Ovary (tissue), 9 donors: ENCODE data around the gene TBC1D25. TPM values are rescaled to one million over a fixed set of nuclear protein-coding genes. Genes with fewer than 3 reads are reported as not detected.
"Not testable (repeated sequence)": the region's sequence is repeated elsewhere in the genome, so short reads cannot be mapped to it uniquely, and the experiment has no call there.

Experiments used
- DNase-seq, 5 donors: peaks; one replicate each; pipeline ENCODE4 v3.0.0-alpha.2; 2019 to 2020
- H3K27ac ChIP-seq, 2 donors: fragments of 200-600 bp; one replicate each; pipeline versions ENCODE4 v1.5.1 to v1.8.0; 2019 to 2022
- H3K27me3 ChIP-seq: fragments of 200-600 bp; one replicate; pipeline ENCODE4 v1.8.0; 2022
- H3K36me3 ChIP-seq: fragments of 200-600 bp; sonication (generic); one replicate; pipeline ENCODE4 v1.5.1; 2019
- H3K4me1 ChIP-seq: one replicate; pipeline ENCODE4 v1.8.1; 2013; ENCODE audit warnings: mild to moderate bottlenecking, moderate library complexity; ENCODE audit not compliant: insufficient read depth
- H3K4me3 ChIP-seq: fragments of 200-600 bp; sonication (generic); one replicate; pipeline ENCODE4 v1.5.1; 2017
- H3K9me3 ChIP-seq, 2 donors: fragments of 200-600 bp in 1 of 2; sonication (generic) in 1 of 2; one replicate each; pipeline versions ENCODE4 v1.5.1 to v1.8.1; 2013 to 2019; ENCODE audit warnings: mild to moderate bottlenecking in 1 of 2, moderate library complexity in 1 of 2
- EP300 ChIP-seq: sonication (generic); formaldehyde crosslinking; IDR thresholded peaks from one replicate; pipeline ENCODE4 v1.6.1; 2017; ENCODE audit warnings: antibody characterized with exemption
- POLR2A ChIP-seq: fragments of 450-650 bp; IDR thresholded peaks from one replicate; pipeline ENCODE4 v1.6.1; 2017; ENCODE audit warnings: antibody characterized with exemption, mild to moderate bottlenecking, moderate library complexity
- WGBS, 3 donors: extraction: QIAGEN DNeasy Blood & Tissue Kit in 1 of 3; methylation state at CpG; one replicate each; pipeline versions ENCODE4 v1.1.5 to v1.1.7; 2013 to 2017; 5-methylcytosine and 5-hydroxymethylcytosine counted together
- intact Hi-C, 4 donors: fragments of 100-400 bp; cut with DNase I; formaldehyde crosslinking; loops; one replicate each; pipeline versions ENCODE4 v1.11.0 to v1.15.1; 2022 to 2023
- polyA plus RNA-seq, 2 donors: library from polyadenylated mRNA; stranded (reverse); fragments of 200-250 nt in 1 of 2; fragments of 350-450 nt in 1 of 2; fragmentation: Illumina TruSeq in 1 of 2; extraction: RNeasy Lipid Tissue Mini Kit (QIAGEN cat#74804) in 1 of 2; gene quantifications; one replicate each; pipeline ENCODE4 v1.2.3, GENCODE V29; 2013 to 2014
- total RNA-seq, 7 donors: library from RNA; depleted of rRNA in 2 of 7; stranded (reverse); fragments of >200 nt in 2 of 7; fragmentation: NEBNext Ultra II Directional in 3 of 7; extraction: Animal tissue kit (Norgen Biotek cat#: 25700) in 3 of 7; gene quantifications; one replicate each; pipeline versions ENCODE4 v1.1.0 to v1.2.4, GENCODE V29; 2016 to 2023
- TF ChIP-seq, protein P1 (sequence below), 3 donors: fragments of 450-650 bp in 2 of 3; fragments of 200-600 bp in 1 of 3; IDR thresholded peaks; one replicate each; pipeline versions ENCODE4 v1.5.1 to v1.8.0; 2016 to 2022; ENCODE audit warnings: antibody characterized with exemption in 3 of 3, mild to moderate bottlenecking in 1 of 3
- donor health status: DM: no; HTN: no; CAD: no; lungs with moderate emphysema.
- donor health status: DM: no; HTN: no; CAD: no.
- donor health status: Bipolar disorder and iron deficiency.
- donor health status: DM: yes; HTN: yes; CAD: no.
- donor health status: DM: no; HTN: no; CAD: no.
- donor health status: DM: yes; HTN: yes; CAD: no.

The TBC1D25 gene
- total and polyA plus RNA-seq, 9 donors: 8.1 to 16.0 (median 12.2) TPM

DNA sequence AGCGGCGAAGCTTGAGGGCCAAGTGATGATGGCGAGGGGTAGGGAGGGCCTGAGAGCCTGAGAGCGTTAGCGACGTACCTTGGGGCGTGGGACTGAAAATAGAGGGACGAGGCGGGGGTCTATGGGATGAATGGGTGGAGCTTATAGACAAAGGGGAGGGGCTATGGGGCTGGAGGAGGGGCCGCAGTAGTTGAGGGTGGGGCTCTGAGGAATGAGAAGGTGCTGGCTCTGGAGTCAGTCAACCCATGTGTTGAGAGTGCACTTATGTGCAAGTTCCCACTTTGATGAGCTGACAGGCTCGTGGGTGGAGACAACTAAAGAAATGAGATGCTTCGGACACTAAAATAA, 488 bp downstream of the TBC1D25 start:
- intact Hi-C loops: no loop called here
- Histone ChIP-seq H3K27me3 (no peaks in the 10 kb centered on the region), H3K4me3 (peak overlapping the region; percentile 36), H3K36me3 (no peaks in the 10 kb centered on the region), H3K27ac (peak overlapping the region; percentile 76 to 80), H3K9me3 (no peaks in the 10 kb centered on the region), H3K4me1 (no peaks in the 10 kb centered on the region)
- TF ChIP-seq EP300 (no peak), POLR2A (no peak)
- TF ChIP-seq, protein P1, sequence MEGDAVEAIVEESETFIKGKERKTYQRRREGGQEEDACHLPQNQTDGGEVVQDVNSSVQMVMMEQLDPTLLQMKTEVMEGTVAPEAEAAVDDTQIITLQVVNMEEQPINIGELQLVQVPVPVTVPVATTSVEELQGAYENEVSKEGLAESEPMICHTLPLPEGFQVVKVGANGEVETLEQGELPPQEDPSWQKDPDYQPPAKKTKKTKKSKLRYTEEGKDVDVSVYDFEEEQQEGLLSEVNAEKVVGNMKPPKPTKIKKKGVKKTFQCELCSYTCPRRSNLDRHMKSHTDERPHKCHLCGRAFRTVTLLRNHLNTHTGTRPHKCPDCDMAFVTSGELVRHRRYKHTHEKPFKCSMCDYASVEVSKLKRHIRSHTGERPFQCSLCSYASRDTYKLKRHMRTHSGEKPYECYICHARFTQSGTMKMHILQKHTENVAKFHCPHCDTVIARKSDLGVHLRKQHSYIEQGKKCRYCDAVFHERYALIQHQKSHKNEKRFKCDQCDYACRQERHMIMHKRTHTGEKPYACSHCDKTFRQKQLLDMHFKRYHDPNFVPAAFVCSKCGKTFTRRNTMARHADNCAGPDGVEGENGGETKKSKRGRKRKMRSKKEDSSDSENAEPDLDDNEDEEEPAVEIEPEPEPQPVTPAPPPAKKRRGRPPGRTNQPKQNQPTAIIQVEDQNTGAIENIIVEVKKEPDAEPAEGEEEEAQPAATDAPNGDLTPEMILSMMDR (IDR thresholded peaks at IDR 0.05): no peak
- DNase-seq: peak in 1 of 5 donors; percentile 59
- 40 to 56% (median 46%) methylated on average over 12 of the region's 12 CpGs for WGBS, 3 donors

DNA sequence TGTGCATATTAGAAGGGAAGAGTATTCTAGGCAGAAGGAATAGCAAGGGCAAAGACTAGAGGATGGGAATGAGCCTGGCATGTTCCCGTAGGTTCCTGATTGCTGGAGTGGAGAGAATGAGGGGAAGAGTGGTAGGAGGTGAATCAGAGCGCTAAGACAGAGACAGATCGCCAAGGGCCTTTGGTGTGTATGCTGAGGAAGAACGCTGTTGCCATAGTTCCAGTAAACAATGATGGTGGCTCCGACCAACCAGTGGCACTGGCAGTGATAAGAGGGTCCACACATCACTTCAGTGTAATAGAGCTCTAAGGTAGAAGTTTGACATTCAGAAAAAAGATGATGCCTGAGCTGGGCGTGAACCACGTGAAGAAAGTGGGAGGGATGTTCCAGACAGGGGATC, 966 bp downstream of the TBC1D25 start:
- Histone ChIP-seq H3K36me3 (no peaks in the 10 kb centered on the region), H3K4me1 (no peaks in the 10 kb centered on the region), H3K27ac (no peak overlapping the region), H3K4me3 (peak overlapping the region; percentile 36), H3K27me3 (no peaks in the 10 kb centered on the region), H3K9me3 (no peaks in the 10 kb centered on the region)
- DNase-seq: no peak
- TF ChIP-seq POLR2A (no peak), EP300 (no peak)
- TF ChIP-seq, protein P1 (IDR thresholded peaks at IDR 0.05): no peak
- intact Hi-C loops: no loop called here
- 77 to 79% (median 78%) methylated on average over 7 of the region's 7 CpGs for WGBS, 3 donors

DNA sequence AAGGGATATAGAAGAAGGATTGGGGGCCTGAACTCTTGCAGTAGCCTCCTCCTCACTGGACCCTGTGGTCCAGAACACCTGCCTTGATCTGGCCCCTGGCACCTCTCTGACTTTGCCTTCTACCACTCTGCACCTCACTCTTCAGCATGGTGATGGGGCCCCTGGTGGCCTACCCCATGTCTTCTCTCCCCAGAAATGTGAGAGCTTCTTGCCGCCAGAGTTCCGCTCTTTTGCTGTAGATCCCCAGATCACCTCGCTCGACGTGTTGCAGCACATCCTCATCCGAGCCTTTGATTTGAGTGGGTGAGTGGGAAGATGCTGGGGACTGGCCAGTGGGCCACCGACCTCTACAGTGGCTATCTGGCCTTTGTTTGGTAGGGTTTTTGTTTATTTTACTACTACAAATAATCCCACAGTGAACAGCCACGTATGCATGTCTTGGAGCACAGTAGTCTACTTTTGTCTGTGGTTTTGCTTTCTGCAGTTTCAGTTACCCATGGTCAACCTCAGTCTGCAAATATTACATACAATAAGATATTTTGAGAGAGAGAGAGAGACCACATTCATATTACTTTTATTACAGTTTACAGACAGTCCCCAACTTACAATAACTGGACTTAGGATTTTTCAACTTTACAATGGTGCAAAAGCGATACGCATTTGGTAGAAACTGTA, 1.8 kb downstream of the TBC1D25 start:
- Histone ChIP-seq H3K36me3 (no peaks in the 10 kb centered on the region), H3K27me3 (no peaks in the 10 kb centered on the region), H3K9me3 (no peaks in the 10 kb centered on the region), H3K27ac (no peak overlapping the region), H3K4me3 (no peak overlapping the region), H3K4me1 (no peaks in the 10 kb centered on the region)
- no peak for DNase-seq
- TF ChIP-seq, protein P1 (IDR thresholded peaks at IDR 0.05): no peak
- TF ChIP-seq EP300: no peak
- TF ChIP-seq POLR2A: no peak
- intact Hi-C loops: no loop called here
- 78 to 84% (median 81%) methylated on average over 10 of the region's 10 CpGs for WGBS, 3 donors

DNA sequence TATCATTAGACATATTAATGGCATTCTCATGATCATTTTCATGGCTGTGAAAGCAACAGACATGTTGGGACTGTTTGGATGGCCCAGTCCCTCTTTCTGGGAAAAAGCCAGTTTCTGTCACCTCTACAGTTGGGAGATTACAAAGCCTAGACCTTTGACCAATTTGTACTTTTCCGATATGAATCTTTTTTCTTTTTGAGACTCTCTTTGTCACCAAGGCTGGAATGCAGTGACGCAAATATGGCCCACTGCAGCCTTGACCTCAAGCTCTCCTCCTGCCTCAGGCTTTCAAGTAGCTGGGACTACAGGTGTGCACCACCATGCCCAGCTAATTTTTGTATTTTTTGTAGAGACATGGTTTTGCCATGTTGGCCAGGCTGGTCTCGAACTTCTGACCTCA, 9.4 kb downstream of the TBC1D25 start:
- TF ChIP-seq EP300 (no peak), POLR2A (no peak)
- TF ChIP-seq, protein P1 (IDR thresholded peaks at IDR 0.05): no peak
- H3K36me3 ChIP-seq: no peaks in the 10 kb centered on the region
- no peak for DNase-seq
- no peak overlapping the region for H3K4me3 ChIP-seq
- no peaks in the 10 kb centered on the region for H3K4me1 ChIP-seq
- intact Hi-C loops: no loop called here
- H3K9me3 ChIP-seq: no peaks in the 10 kb centered on the region
- no peak overlapping the region for H3K27ac ChIP-seq
- no peaks in the 10 kb centered on the region for H3K27me3 ChIP-seq
- 87 to 93% (median 88%) methylated on average over 3 of the region's 3 CpGs for WGBS, 3 donors

DNA sequence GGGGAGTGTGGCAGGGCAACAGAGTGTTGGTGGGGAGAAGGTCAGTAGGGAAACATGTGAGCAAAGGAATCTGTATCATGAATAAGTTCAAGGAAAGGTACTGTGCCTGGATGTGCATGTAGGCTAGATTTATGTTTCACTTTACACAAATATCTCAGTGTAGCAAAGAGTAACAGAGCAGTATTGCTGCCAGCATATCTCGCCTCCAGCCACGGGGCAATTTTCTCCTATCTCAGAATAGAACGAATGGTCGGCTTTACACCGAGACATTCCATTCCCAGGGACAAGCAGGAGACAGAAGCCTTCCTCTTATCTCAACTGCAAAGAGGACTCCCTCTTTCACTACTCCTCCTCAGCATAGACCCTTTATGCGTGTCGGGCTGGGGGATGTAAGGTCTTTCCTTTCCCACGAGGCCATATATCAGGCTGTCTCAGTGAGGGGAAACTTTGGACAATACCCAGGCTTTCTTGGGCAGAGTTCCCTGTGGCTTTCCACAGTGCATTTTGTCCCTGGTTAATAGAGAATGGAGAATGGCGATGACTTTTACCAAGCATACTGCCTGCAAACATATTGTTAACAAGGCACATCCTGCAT, 16.3 kb downstream of the TBC1D25 start:
- not testable (repeated sequence) for H3K27ac ChIP-seq, H3K27me3 ChIP-seq, H3K4me3 ChIP-seq, H3K4me1 ChIP-seq, H3K9me3 ChIP-seq, H3K36me3 ChIP-seq
- intact Hi-C loops: loop anchor here in 1 of 4 donors (10.0 kb wide), 1 partner anchor 471 kb away; no protein-coding TSS in a partner anchor
- peak in 1 of 5 donors; percentile 26 for DNase-seq
- WGBS, 3 donors: 53 to 58% (median 55%) methylated on average over 9 of the region's 9 CpGs
